WERI-Rb-1 (cell line): ENCODE measurements around the gene RPL7A.

Experiments
- DNase-seq: peaks from one replicate; pipeline ENCODE4 v3.0.0-alpha.2; 2020
- H3K27ac ChIP-seq: fragments of 250-450 bp; sonication (Bioruptor Pico); 2 replicates; pipeline ENCODE4 v1.5.1; 2020; ENCODE audit warnings: mild to moderate bottlenecking, moderate library complexity
- H3K27me3 ChIP-seq: fragments of 250-450 bp; sonication (Bioruptor Pico); 2 replicates; pipeline ENCODE4 v1.5.1; 2021; ENCODE audit warnings: mild to moderate bottlenecking, low read depth, moderate library complexity; ENCODE audit not compliant: insufficient read depth, severe bottlenecking
- H3K36me3 ChIP-seq: fragments of 250-450 bp; sonication (Bioruptor Pico); 2 replicates; pipeline ENCODE4 v1.5.1; 2020; ENCODE audit warnings: mild to moderate bottlenecking, moderate library complexity
- H3K4me3 ChIP-seq: 2 replicates; pipeline ENCODE4 v1.5.1; 2011; ENCODE audit warnings: low read depth, mild to moderate bottlenecking, control low read depth, low read length
- H3K9me3 ChIP-seq: fragments of 250-450 bp; sonication (Bioruptor Pico); 2 replicates; pipeline ENCODE4 v1.5.1; 2021; ENCODE audit warnings: mild to moderate bottlenecking, moderate library complexity; ENCODE audit not compliant: severe bottlenecking
- TF ChIP-seq, protein P1 (sequence below): IDR thresholded peaks from 2 replicates; pipeline ENCODE4 v1.5.1; 2011; ENCODE audit warnings: low read depth, mild to moderate bottlenecking, control low read depth, inconsistent platforms, low read length

RPL7A gene

GRCh38 chr9:133370685-133371084 lies 22.7 kb downstream of the RPL7A start:
- Histone ChIP-seq H3K27ac (no peak overlapping the region), H3K4me3 (no peak overlapping the region), H3K9me3 (no peaks in the 10 kb centered on the region), H3K27me3 (no peaks in the 10 kb centered on the region), H3K36me3 (peaks cover 65% of the 10 kb centered on the region)
- TF ChIP-seq, protein P1, sequence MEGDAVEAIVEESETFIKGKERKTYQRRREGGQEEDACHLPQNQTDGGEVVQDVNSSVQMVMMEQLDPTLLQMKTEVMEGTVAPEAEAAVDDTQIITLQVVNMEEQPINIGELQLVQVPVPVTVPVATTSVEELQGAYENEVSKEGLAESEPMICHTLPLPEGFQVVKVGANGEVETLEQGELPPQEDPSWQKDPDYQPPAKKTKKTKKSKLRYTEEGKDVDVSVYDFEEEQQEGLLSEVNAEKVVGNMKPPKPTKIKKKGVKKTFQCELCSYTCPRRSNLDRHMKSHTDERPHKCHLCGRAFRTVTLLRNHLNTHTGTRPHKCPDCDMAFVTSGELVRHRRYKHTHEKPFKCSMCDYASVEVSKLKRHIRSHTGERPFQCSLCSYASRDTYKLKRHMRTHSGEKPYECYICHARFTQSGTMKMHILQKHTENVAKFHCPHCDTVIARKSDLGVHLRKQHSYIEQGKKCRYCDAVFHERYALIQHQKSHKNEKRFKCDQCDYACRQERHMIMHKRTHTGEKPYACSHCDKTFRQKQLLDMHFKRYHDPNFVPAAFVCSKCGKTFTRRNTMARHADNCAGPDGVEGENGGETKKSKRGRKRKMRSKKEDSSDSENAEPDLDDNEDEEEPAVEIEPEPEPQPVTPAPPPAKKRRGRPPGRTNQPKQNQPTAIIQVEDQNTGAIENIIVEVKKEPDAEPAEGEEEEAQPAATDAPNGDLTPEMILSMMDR = no peak
- DNase-seq = no peak

GRCh38 chr9:133371261-133371711 lies 23.3 kb downstream of the RPL7A start:
- H3K27me3 ChIP-seq = no peaks in the 10 kb centered on the region
- no peak overlapping the region for H3K27ac ChIP-seq
- no peak for DNase-seq
- H3K4me3 ChIP-seq = no peak overlapping the region
- H3K9me3 ChIP-seq = no peaks in the 10 kb centered on the region
- peaks cover 60% of the 10 kb centered on the region for H3K36me3 ChIP-seq
- TF ChIP-seq, protein P1 = 0 out of 2 replicates have a peak, but pooled peaks have one; percentile 10

DNA sequence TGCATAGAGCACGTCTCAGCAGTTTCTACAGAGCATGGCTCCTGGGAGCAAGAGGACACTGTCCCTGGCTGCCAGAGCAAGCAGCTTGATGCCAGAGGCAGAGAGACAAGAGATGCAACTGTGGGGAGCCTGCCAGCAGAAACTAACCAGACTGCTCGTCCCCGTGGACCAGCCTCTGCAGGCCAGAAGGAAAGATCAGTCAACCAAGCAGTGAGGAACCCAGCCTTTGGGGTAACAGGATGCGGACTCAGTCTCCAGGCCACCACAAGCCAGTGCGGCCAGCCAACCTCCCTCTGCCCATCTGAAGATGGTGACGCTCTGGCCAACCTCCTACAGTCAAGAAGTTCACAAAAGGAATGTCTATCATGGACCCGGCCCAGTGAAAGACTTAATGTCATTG lies 24.1 kb downstream of the RPL7A start:
- H3K27me3 ChIP-seq = no peaks in the 10 kb centered on the region
- H3K27ac ChIP-seq = no peak overlapping the region
- DNase-seq = no peak
- TF ChIP-seq, protein P1 = no peak
- H3K36me3 ChIP-seq = peaks cover 51% of the 10 kb centered on the region
- H3K4me3 ChIP-seq = no peak overlapping the region
- H3K9me3 ChIP-seq = no peaks in the 10 kb centered on the region

GRCh38 chr9:133374612-133375115 lies 26.6 kb downstream of the RPL7A start:
- peak overlapping the region; percentile 78 for H3K4me3 ChIP-seq
- TF ChIP-seq, protein P1 = no peak
- peak overlapping the region; percentile 94 for H3K27ac ChIP-seq
- H3K36me3 ChIP-seq = peaks cover 36% of the 10 kb centered on the region
- DNase-seq = no peak
- no peaks in the 10 kb centered on the region for H3K27me3 ChIP-seq
- H3K9me3 ChIP-seq = peaks cover 10% of the 10 kb centered on the region

- Histone ChIP-seq H3K27ac (peak overlapping the region; percentile 94), H3K9me3 (peaks cover 10% of the 10 kb centered on the region), H3K4me3 (peak overlapping the region; percentile 78), H3K36me3 (peaks cover 32% of the 10 kb centered on the region), H3K27me3 (no peaks in the 10 kb centered on the region)
- TF ChIP-seq, protein P1 = peak; percentile 44
- DNase-seq = peak; percentile 47
Measured at GRCh38 chr9:133375116-133375723, 27.2 kb downstream of the RPL7A start.
